Subcutaneous abdominal adipose tissue (tissue), 5 donors: Measurements from ENCODE around the gene PLCL2.

ENCODE experiments used
- H3K27ac ChIP-seq: one replicate; pipeline ENCODE4 v1.7.0; 2013; ENCODE audit warnings: low read depth, mild to moderate bottlenecking, inconsistent platforms, low read length, moderate library complexity
- H3K27me3 ChIP-seq, 5 donors: one replicate each; pipeline ENCODE4 v1.7.0; 2013; ENCODE audit warnings: low read length in 5 of 5, inconsistent platforms in 1 of 5; ENCODE audit not compliant: control insufficient read depth in 5 of 5, insufficient read depth in 4 of 5
- H3K36me3 ChIP-seq, 5 donors: one replicate each; pipeline ENCODE4 v1.7.0; 2013; ENCODE audit warnings: low read length in 5 of 5; ENCODE audit not compliant: control insufficient read depth in 5 of 5, insufficient read depth in 5 of 5
- H3K4me1 ChIP-seq, 5 donors: one replicate each; pipeline ENCODE4 v1.7.0; 2013; ENCODE audit warnings: low read length in 5 of 5, mild to moderate bottlenecking in 3 of 5, moderate library complexity in 1 of 5; ENCODE audit not compliant: control insufficient read depth in 5 of 5, insufficient read depth in 5 of 5
- H3K4me3 ChIP-seq, 5 donors: one replicate each; pipeline ENCODE4 v1.7.0; 2013; ENCODE audit warnings: low read length in 5 of 5, low read depth in 1 of 5
- H3K9ac ChIP-seq, 5 donors: one replicate each; pipeline ENCODE4 v1.7.0; 2013; ENCODE audit warnings: low read length in 5 of 5, mild to moderate bottlenecking in 4 of 5, moderate library complexity in 3 of 5
- H3K9me3 ChIP-seq, 5 donors: one replicate each; pipeline ENCODE4 v1.7.0; 2013; ENCODE audit warnings: low read length in 5 of 5; ENCODE audit not compliant: control insufficient read depth in 5 of 5
- donor health status: healthy.
- donor health status: healthy.
- donor health status: healthy.
- donor health status: healthy.
- donor health status: healthy.

The PLCL2 gene

DNA sequence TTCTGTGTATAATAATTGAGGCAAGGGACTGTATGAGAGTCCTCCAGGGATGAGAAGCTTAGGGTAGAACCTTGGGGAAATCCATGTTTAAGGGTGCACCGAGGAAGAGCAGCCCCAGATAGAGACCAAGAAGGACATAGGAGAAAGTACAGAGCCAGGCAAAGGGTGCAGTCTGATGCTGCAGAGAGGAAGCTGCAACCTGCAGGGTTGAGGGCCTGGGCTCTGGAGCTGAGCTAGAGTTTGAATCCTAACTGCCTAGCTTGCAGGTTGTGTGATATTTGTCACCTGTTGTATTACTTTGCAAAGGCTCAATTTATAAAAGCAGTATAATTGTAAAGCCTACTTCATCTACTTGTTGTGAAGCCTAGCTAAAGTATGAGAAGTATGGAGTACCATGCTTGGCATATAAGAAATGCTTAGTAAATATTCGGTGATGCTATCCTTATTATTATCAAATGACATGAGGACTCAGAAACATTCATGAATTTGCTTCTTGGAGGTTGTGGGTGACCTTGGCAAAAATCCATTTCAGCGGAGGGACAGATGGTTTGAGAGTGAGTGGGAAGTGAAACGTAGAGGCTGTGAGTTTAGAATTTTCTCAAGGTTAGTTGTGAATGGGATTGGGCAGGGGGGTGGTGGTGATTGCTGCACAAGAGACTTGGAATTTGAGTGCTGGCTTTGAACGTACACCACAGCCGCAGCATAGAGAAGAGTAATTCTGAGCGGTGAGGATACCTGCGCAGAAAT lies 43.8 kb downstream of the PLCL2 start:
- Histone ChIP-seq H3K9me3 (peaks cover 0 to 5% (median 3%) of the 10 kb centered on the region in 5 donors), H3K36me3 (no peaks in the 10 kb centered on the region), H3K9ac (no peak overlapping the region), H3K27ac (no peak overlapping the region), H3K4me1 (peaks cover 0 to 16% (median 14%) of the 10 kb centered on the region in 5 donors), H3K4me3 (no peak overlapping the region), H3K27me3 (no peaks in the 10 kb centered on the region)

DNA sequence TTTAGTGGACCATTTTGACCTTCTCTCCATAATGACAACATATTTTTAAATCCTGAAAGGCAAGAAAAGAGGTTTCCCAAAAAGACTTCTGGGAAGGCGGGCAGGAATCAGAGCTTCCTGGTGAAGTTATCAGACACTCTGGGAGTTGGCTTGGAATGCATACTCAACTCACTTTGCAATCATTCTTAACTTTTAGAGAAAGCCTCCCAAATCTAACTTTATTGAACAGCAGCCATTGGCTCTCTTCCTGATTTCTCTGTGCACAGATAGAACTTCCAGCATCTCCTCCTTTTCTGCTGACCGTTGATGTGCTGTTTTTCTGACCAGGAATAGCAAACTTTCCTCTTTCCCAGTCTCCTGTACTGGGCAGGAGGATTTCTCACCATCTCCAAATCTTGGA lies 44.6 kb downstream of the PLCL2 start:
- H3K9me3 ChIP-seq: peaks cover 0 to 4% (median 2%) of the 10 kb centered on the region in 5 donors
- no peaks in the 10 kb centered on the region for H3K27me3 ChIP-seq
- H3K27ac ChIP-seq: no peak overlapping the region
- no peak overlapping the region for H3K9ac ChIP-seq
- peaks cover 0 to 18% (median 17%) of the 10 kb centered on the region in 5 donors for H3K4me1 ChIP-seq
- H3K36me3 ChIP-seq: no peaks in the 10 kb centered on the region
- H3K4me3 ChIP-seq: no peak overlapping the region

DNA sequence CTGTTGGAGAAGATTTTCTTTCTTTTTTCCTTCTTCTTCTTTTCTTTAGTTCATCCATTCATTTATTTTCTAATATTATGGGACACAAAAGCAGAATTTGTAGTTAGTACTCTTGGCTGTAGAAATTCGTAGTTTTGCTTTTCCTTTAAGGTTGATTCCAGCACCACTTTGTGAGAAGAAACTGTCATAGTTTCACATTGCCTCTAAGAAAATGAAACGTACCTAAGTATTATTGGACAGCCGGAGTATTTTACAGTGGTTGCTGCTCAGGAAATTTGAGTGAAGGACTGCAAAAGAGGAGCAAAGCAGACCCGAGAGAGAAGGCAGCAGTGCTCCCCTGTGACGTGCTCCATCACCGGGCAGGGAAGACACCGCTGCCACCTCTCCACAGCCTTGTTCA lies 48.1 kb downstream of the PLCL2 start:
- peaks cover 0 to 35% (median 29%) of the 10 kb centered on the region in 5 donors for H3K4me1 ChIP-seq
- H3K36me3 ChIP-seq: no peaks in the 10 kb centered on the region
- no peak overlapping the region for H3K9ac ChIP-seq
- no peak overlapping the region for H3K27ac ChIP-seq
- H3K9me3 ChIP-seq: no peaks in the 10 kb centered on the region
- no peak overlapping the region for H3K4me3 ChIP-seq
- H3K27me3 ChIP-seq: no peaks in the 10 kb centered on the region

DNA sequence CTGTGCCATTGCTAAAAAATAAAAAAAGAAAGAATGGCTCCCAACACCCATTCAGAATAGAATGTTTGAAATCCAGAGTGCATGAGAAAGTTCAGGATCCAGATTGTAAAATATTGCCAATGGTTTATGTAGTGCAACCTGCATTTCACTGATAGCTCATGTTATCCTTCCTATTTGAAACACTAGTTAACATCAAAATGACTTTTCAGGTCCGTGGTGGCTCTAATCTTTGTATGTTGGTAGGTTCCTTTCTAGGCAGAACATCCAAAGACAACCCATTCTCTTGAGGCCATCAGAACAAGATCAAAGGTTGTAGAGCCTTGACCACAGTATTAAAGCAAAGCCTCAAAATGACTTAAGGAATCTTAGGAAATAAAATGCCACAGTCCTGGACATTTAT lies 51.0 kb downstream of the PLCL2 start:
- Histone ChIP-seq H3K9ac (no peak overlapping the region), H3K4me1 (peaks cover 0 to 20% (median 15%) of the 10 kb centered on the region in 5 donors), H3K27me3 (no peaks in the 10 kb centered on the region), H3K27ac (no peak overlapping the region), H3K36me3 (no peaks in the 10 kb centered on the region), H3K9me3 (no peaks in the 10 kb centered on the region), H3K4me3 (no peak overlapping the region)

DNA sequence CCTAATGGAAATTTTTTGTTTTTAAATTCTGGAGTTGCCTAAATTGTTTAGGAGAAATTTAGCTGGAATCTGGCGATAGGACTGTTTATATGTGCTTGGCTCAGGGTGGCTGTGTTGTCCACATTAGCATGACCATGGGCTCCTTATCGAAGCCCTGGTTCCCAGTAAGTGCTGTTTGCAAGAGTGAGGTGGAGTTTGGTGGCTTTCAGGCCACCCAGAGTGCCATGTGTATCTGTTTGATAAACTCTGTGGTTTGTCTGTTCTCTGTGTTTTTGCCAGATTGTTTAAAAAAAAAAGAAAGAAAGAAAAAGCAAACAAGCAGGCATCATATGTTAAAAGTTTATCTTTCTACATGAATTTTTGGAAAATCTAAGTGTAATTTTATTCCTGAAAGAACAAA lies 51.5 kb downstream of the PLCL2 start:
- Histone ChIP-seq H3K9ac (no peak overlapping the region), H3K9me3 (no peaks in the 10 kb centered on the region), H3K36me3 (no peaks in the 10 kb centered on the region), H3K27me3 (no peaks in the 10 kb centered on the region), H3K27ac (no peak overlapping the region), H3K4me3 (no peak overlapping the region), H3K4me1 (peaks cover 0 to 20% (median 15%) of the 10 kb centered on the region in 5 donors)

DNA sequence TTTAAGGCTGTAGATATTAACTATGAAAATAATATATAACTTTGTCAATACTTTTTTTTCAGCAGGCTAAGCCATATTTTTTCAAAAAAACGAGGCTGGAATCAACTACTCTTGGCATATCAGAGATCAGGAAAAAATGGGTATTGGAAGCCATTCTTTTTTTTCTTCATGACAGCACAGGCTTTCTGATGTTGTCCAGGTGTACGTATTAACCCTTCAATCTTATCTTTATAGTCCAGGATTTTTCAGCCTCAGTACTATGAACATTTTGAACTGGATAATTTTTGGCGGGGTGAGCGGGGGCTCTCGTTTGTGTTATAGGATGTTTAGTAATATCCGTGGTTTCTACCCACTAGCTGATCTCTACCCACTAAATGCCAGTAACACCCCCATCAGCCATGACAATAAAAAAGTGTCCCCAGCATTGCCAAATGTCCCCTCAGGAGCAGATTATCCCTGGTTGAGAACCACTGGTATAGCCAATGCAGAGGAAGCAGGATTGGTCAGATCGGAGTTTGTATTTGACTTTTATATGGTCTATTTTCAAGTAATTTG lies 52.0 kb downstream of the PLCL2 start:
- peaks cover 0 to 20% (median 15%) of the 10 kb centered on the region in 5 donors for H3K4me1 ChIP-seq
- H3K36me3 ChIP-seq: no peaks in the 10 kb centered on the region
- H3K9ac ChIP-seq: no peak overlapping the region
- H3K9me3 ChIP-seq: no peaks in the 10 kb centered on the region
- no peak overlapping the region for H3K4me3 ChIP-seq
- H3K27me3 ChIP-seq: no peaks in the 10 kb centered on the region
- H3K27ac ChIP-seq: no peak overlapping the region

DNA sequence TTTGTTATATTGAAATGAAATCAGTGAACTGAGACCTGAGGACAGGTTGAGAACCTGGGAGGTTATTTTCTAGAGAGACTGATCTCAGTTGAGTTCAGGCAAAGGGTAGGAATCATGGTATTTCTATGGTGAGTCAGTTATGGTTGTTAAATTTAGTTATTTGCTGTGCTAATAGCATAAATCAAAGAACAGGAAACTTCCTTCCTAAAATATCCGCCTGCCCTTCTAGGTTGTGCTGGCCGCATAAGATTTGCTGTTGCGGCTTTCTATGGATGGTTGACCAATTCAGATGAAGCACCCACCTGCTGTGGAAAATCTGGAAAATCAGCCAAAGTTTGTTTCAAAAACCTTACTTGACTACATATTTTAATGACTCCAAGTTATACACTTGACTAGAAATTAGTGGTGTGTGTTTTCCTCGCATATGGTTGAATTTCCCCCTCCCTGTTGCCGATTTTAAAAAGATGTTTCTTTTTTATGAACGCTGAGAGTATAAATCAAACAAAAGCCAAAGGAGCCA lies 52.6 kb downstream of the PLCL2 start:
- Histone ChIP-seq H3K27me3 (no peaks in the 10 kb centered on the region), H3K4me3 (no peak overlapping the region), H3K9ac (no peak overlapping the region), H3K4me1 (peaks cover 0 to 20% (median 15%) of the 10 kb centered on the region in 5 donors), H3K9me3 (no peaks in the 10 kb centered on the region), H3K27ac (no peak overlapping the region), H3K36me3 (no peaks in the 10 kb centered on the region)

DNA sequence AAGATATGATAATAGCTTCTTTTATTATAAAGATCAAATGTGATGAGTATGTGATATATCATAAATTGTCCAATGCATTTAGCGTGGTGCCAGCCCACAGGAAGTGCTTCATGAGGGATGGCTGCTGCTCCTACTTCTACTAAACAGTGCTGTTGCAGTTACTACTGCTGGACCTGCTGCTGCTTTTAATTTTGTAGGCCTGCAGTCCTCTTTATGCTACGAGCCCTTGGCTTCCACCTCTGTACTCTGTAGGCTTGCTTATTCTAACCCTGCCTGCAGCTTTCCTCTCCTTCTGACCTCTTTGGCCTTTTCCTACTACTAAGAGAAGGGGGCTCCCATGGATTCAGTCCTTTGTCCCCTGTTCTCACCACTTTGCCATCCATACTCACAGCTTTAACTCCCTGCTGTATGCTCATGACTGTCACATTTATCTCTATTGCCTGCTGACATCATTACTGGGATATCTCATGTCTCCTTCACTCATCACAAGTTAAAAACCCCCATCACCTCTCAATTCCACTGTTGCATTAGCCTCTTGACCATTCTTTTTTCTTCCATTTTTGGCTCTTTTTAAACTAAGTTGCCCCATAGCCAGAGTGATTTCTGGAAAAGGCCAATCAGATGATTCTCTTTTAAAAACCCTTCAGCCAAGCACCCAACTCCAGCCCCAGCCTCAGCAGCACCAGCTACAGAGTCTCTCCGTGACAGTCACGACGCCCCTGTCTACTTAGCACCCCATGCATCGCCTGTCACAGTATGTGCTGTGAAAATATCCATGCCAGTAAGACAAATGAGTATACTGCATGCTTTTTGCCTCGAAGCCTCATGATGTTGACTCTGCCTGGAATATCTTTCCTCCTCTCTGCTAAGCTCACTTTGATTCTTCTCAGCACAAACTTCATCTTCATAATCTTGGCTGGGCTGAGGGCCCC lies 56.3 kb downstream of the PLCL2 start:
- Histone ChIP-seq H3K27me3 (no peaks in the 10 kb centered on the region), H3K9ac (no peak overlapping the region), H3K36me3 (no peaks in the 10 kb centered on the region), H3K9me3 (no peaks in the 10 kb centered on the region), H3K27ac (no peak overlapping the region), H3K4me1 (peaks cover 0 to 10% (median 6%) of the 10 kb centered on the region in 5 donors), H3K4me3 (no peak overlapping the region)

DNA sequence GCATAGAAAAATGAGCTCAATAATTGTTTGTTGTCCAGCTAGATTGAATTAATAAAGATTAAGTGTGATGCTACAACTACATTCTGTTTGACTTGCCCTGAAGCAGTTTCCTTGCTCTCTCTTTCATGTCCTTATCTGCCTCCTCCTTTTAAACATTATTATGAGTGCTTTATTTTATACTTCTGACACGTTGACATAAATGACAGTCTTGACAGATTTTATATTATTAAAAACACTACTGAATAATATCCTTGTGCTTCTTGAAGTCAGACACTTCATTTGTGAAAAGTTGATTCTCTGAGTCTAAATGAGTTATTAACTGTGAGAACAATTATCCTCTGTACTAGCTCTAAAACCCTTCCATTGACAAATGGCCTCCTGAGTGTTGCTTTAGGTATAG lies 58.2 kb downstream of the PLCL2 start:
- Histone ChIP-seq H3K27me3 (no peaks in the 10 kb centered on the region), H3K36me3 (no peaks in the 10 kb centered on the region), H3K9ac (no peak overlapping the region), H3K27ac (no peak overlapping the region), H3K4me1 (peaks cover 0 to 7% (median 0%) of the 10 kb centered on the region in 5 donors), H3K4me3 (no peak overlapping the region), H3K9me3 (no peaks in the 10 kb centered on the region)
